ENCODE data around the gene IL17RC. TPM values are rescaled to one million over a fixed set of nuclear protein-coding genes. Genes with fewer than 3 reads are reported as not detected.
A peak's percentile ranks its signal among the peaks of the same experiment; 100 is the strongest.

Gene IL17RC
- total and polyA plus RNA-seq, 2 of the 4 experiments (the other 2 are of a cell fraction): 20.8 to 28.3 TPM

GRCh38 chr3:9901967-9902366 is 14.9 kb upstream of the IL17RC start:
- intact Hi-C loops (cut with micrococcal nuclease) (no loop called here), in situ Hi-C loops (cut with MboI; ENCODE audit: low sequenced_read_pairs) (no loop called here), dilution Hi-C loops (cut with HindIII; ENCODE audit: low sequenced_read_pairs, unreplicated experiment) (no loop called here)
- Histone ChIP-seq H3K79me1 (ENCODE audit: low read depth in 1 of 2, low read length in 2 of 2) (peaks cover 0 to 31% of the 10 kb centered on the region in 2 experiments; a peak in 2 of 4 replicates), H3K27ac (ENCODE audit: insufficient read depth, low read length) (no peak overlapping the region), H3K4me2 (ENCODE audit: low read depth, low read length) (no peak overlapping the region), H3K4me1 (ENCODE audit: control insufficient read depth, insufficient read depth, low read length) (peaks cover 11% of the 10 kb centered on the region), H3K4me3 (ENCODE audit: insufficient read depth, low read depth, low read length) (no peak overlapping the region), H2BK20ac (ENCODE audit: low read depth, low read length) (no peak overlapping the region), H3K4ac (ENCODE audit: low read depth, low read length) (0 out of 2 replicates have a peak overlapping the region, but pooled peaks have one; percentile 46), H4K8ac (ENCODE audit: low read depth in 2 of 2, low read length in 2 of 2) (peak overlapping the region; percentile 57 to 88; a peak in 3 of 4 replicates), H2AK9ac (replicated peaks; ENCODE audit: low read depth, low read length, poor library complexity) (peak overlapping the region; percentile 77), H3K23ac (ENCODE audit: low read depth, low read length) (no peak overlapping the region), H2AK5ac (ENCODE audit: low read depth, low read length) (no peak overlapping the region; the same call in 1 of the 2 replicates), H3K9me3 (ENCODE audit: control insufficient read depth, insufficient read depth, low read length) (no peaks in the 10 kb centered on the region), H3K14ac (replicated peaks; ENCODE audit: low read depth, low read length) (no peak overlapping the region), H2BK5ac (ENCODE audit: low read depth, low read length, poor library complexity, severe bottlenecking) (no peak overlapping the region), H4K20me1 (ENCODE audit: insufficient read depth, low read length) (peaks cover 2% of the 10 kb centered on the region; the same call in 1 of the 2 replicates), H3K36me3 (ENCODE audit: control insufficient read depth, insufficient read depth, low read length) (no peaks in the 10 kb centered on the region), H3K18ac (ENCODE audit: low read depth, low read length) (no peak overlapping the region), H3K9ac (ENCODE audit: low read depth, low read length) (no peak overlapping the region), H3K56ac (ENCODE audit: extremely low read depth, insufficient read depth, low read length) (no peak overlapping the region), H3K27me3 (ENCODE audit: control insufficient read depth, insufficient read depth, low read length) (no peaks in the 10 kb centered on the region), H3K9me1 (ENCODE audit: insufficient read depth, low read length) (peaks cover 23% of the 10 kb centered on the region), H2BK120ac (ENCODE audit: low read depth, low read length) (0 out of 2 replicates have a peak overlapping the region, but pooled peaks have one; percentile 2), H2AFZ (replicated peaks; ENCODE audit: low read length, poor library complexity) (peak overlapping the region; percentile 90), H2BK15ac (ENCODE audit: low read depth, low read length) (no peak overlapping the region), H4K5ac (ENCODE audit: low read depth, low read length) (no peak overlapping the region), H4K91ac (ENCODE audit: insufficient read depth, low read depth, low read length) (no peak overlapping the region; the same call in 1 of the 2 replicates)
- TF ChIP-seq BHLHE40 (IDR thresholded peaks at IDR 0.05; ENCODE audit: low read depth, low read length) (no peak), RCOR1 (IDR thresholded peaks at IDR 0.05; ENCODE audit: insufficient replicate concordance, low read length) (no peak), SMC3 (IDR thresholded peaks at IDR 0.05; ENCODE audit: low read depth, low read length) (no peak), MXI1 (IDR thresholded peaks at IDR 0.05; ENCODE audit: borderline replicate concordance, low read depth, low read length) (no peak), NFE2L2 (IDR thresholded peaks at IDR 0.05; ENCODE audit: low read depth, low read length) (no peak), RAD21 (IDR thresholded peaks at IDR 0.05; ENCODE audit: low read length) (no peak), ELK1 (IDR thresholded peaks at IDR 0.05; ENCODE audit: borderline replicate concordance, low read depth, low read length) (no peak), MAFK (IDR thresholded peaks at IDR 0.05; ENCODE audit: low read depth, low read length) (no peak), MAZ (IDR thresholded peaks at IDR 0.05; ENCODE audit: borderline replicate concordance, low read depth, low read length) (no peak), RFX5 (IDR thresholded peaks at IDR 0.05; ENCODE audit: low read depth, low read length) (no peak), POLR2A (IDR thresholded peaks at IDR 0.05; ENCODE audit: low read depth, low read length) (no peak), FOS (IDR thresholded peaks at IDR 0.05; ENCODE audit: low read depth, low read length) (no peak), CEBPB (IDR thresholded peaks at IDR 0.05; ENCODE audit: low read depth, low read length) (no peak)
- CTCF ChIA-PET: no interaction called here
- 94% methylated on average over 3 of the region's 5 CpGs; no CpG with 5 or more reads in 1 of the 2 experiments for WGBS, 2 experiments (ENCODE audit: extremely low coverage in 2 of 2, insufficient read length in 1 of 2)
- no TSS peak for BruUV-seq (replicated peaks)
- POLR2A ChIA-PET (ENCODE audit: unreplicated experiment): no interaction called here
- DNase-seq (no peak), ATAC-seq (ENCODE audit: low read depth) (no peak)
